Measurements from ENCODE around the gene ZNF217.
"Not testable (repeated sequence)": the region's sequence is repeated elsewhere in the genome, so short reads cannot be mapped to it uniquely, and the experiment has no call there.

Gene ZNF217

DNA sequence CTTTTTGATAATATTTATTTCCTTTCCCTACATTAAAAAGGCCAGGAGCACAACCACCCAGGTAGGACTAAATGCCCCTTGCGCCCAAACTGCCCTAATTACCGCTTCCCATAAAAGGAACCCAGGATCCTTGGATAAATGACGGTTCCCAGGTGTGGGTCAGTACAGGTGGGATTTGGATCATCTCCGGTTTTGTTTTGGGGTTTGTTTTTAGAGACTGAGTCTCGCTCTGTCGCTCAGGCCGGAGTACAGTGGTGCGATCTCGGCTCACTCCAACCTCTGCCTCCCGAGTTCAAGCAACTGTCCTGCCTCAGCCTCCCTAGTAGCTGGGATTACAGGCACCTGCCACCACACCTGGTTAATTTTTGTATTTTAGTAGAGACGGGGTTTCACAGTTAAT is 28.4 kb downstream of the ZNF217 start:
- DNase-seq (ENCODE audit: low read depth) = no peak

DNA sequence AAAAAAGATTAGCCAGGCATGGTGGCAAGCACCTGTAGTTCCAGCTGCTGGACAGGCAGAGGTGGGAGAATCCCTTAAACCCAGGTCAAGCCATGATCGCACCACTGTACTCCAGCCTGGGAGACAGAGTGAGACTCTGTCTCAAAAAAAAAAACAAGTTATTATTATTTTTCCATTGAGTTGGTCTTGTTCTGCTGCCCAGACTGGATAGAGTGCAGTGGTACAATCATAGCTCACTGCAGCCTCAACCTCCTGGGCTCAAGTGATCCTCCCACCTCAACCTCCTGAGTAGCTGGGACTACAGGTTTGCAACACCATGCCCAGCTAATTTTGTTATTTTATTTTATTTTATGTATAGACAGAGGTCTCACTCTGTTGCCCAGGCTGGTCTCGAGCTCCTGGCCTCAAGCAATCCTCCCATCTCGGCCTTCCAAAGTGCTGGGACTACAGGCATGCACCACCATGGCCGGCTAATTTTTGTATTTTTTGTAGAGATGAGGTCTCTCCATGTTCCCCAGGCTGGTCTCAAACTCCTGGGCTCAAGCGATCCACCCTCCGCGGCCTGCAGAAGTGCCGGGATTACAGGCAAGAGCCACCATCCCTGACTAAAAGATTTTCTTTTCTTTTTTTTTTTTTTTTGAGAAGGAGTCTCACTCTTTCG is 31.4 kb downstream of the ZNF217 start:
- not testable (repeated sequence) for DNase-seq (ENCODE audit: low read depth)

DNA sequence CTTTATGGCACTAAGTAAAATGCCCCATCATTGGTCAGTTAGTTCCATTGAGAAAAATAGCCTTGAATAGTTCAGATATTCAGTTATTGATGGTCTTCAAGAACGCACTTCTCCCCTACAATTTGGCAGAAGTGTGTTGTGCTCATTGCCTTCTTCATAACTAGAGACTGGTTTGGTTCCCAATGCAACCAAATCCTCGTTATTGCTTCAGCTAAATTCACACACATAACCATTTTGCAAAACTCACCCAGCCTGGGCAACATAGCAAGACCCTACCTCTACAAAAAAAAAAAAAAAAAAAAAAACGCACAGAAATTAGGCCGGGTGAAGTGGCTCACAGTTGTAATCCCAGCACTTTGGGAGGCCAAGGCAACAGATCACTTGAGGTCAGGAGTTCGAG is 32.1 kb downstream of the ZNF217 start:
- DNase-seq (ENCODE audit: low read depth) = no peak

DNA sequence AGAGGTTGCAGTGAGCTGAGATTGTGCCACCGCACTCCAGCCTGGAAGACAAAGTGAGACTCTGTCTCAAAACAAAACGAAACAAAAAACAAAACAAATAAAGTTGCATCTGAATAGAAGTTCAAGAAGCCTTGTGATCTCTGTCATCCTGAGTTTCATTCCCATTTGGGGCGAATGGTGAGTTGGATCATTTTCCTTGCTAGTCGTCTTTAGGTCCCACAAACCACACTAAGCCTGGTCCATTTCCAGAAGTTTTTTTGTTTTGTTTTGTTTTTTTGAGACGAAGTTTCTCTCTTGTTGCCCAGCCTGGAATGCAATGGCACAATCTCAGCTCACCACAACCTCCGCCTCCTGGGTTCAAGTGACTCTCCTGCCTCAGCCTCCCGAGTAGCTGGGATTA is 33.8 kb downstream of the ZNF217 start:
- peak; percentile 10 for DNase-seq (ENCODE audit: low read depth)

DNA sequence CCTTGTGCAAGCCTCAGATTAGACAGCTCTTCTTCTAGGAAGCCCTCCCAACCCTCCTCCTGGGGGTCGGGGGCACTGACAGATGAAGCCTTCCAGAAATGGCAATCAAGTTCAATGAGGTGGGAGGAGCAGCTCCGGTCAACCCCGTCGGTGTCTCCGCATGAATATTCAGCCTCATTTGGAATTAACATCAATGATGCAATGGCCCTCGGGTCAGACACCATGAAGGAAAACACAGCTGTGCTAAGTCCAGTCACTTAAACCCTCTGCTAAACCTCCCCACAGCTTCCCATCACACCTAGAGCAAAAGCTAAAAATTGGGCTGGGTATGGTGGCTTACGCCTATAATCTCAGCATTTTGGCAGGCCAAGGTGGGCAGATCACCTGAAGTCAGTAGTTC is 36.5 kb downstream of the ZNF217 start:
- no peak for DNase-seq (ENCODE audit: low read depth)

DNA sequence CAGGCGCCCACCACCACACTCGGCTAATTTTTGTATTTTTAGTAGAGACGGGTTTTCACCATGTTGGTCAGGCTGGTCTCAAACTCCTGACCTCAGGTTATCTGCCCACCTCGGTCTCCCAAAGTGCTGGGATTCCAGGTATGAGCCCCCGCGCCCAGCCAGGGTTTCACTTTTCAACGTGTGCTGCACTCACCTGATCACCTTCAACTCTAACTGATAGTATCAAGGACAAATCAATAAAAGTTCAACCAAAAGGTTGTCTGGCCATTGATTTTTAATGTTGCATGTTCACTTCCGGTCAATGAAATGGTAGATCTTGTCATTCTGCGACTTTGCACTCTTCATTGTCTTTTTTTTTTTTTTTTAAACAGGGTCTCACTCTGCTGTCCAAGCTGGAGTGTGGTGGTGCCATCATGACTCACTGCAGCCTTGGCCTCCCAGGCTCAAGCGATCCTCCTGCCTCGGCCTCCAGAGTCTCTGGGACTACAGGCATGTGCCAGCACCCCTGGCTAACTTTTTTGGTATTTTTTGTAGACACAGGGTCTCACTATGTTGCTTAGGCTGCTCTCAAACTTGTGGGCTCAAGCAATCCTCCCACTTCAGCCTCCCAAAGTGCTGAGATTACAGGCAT is 37.3 kb downstream of the ZNF217 start:
- no peak for DNase-seq (ENCODE audit: low read depth)

DNA sequence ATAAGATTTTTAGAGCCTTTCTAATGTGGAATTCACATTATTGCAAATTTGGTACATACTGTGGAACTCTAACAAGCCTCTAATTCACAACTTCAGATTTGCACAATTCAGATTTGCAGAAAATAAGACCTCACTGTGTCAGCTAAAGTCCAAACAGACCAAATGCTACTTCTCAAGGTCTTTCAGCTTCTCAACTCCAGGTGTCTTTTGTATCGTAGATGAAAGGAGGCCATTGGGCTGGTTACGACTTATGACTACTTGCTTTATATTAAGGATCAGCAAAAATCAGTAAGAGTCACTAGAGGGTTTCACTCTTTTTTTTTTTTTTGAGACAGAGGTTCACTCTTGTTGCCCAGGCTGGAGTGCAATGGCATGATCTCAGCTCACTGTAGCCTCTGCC is 37.8 kb downstream of the ZNF217 start:
- no peak for DNase-seq (ENCODE audit: low read depth)

DNA sequence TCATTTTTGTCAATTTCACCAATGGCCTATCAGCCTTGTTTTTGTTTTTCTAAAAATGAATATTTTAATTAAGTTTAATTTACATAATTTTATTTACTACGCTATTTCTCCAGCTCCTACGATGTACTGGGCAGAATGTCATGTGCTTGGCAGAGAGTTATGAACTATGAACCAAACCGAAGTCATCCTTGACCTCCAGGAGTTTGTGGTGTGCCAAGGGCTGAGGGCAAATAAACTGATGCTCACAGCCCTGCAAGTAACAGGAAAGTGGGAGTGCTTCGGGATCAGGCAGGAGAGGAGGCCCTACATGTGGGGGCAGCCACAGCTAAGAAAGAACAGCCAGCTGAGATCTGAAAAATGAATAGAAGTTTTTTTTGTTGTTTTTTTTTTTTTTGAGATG is 38.6 kb downstream of the ZNF217 start:
- DNase-seq (ENCODE audit: low read depth) = no peak

DNA sequence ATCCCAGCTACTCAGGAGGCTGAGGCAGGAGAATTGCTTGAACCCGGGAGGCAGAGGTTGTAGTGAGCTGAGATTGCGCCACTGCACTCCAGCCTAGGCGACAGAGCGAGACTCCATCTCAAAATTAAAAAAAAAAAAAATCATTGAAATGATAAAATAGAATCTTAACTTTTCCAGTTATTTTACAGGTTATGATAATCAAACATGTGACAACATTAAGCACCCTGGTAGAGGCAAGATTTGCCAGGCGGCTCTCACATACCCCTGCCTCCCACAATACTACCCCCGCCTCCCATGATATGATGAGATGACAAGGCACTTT is 41.1 kb downstream of the ZNF217 start:
- not testable (repeated sequence) for DNase-seq (ENCODE audit: low read depth)

DNA sequence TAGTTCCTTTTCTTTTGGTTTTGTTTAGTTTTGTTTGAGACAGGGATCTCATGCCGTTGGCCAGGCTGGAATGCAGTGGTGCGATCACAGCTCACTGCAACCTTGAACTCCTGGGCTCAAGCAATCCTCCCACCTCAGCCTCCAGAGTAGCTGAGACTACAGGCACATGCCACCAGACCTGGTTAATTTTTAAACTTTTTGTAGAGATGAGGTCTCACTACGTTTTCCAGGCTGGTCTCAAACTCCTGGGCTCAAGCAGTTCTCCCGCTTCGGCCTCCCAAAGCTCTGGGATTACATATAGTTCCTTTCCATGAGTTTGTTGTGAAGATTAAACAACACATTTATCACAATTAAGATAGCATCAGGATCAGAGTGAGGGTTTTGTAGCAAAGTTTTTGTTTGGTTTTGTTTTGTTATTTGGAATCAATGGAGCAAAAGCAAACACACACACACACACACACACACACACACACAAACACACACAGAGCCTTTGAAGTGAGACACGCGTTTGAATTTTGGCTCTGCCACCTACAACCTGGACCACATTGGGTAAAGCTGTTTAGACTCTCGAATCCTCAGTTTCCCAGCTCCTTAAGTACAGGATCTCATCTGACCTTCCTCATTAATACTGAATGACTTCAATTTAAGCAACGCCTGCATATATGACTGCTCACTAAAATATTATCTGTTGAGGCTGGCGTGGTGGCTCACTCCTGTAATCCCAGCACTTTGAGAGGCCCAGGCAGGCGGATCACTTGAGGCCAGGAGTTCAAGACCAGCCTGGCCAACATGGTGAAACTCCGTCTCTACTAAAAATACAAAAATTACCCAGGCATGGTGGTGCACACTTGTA is 41.7 kb downstream of the ZNF217 start:
- not testable (repeated sequence) for DNase-seq (ENCODE audit: low read depth)

DNA sequence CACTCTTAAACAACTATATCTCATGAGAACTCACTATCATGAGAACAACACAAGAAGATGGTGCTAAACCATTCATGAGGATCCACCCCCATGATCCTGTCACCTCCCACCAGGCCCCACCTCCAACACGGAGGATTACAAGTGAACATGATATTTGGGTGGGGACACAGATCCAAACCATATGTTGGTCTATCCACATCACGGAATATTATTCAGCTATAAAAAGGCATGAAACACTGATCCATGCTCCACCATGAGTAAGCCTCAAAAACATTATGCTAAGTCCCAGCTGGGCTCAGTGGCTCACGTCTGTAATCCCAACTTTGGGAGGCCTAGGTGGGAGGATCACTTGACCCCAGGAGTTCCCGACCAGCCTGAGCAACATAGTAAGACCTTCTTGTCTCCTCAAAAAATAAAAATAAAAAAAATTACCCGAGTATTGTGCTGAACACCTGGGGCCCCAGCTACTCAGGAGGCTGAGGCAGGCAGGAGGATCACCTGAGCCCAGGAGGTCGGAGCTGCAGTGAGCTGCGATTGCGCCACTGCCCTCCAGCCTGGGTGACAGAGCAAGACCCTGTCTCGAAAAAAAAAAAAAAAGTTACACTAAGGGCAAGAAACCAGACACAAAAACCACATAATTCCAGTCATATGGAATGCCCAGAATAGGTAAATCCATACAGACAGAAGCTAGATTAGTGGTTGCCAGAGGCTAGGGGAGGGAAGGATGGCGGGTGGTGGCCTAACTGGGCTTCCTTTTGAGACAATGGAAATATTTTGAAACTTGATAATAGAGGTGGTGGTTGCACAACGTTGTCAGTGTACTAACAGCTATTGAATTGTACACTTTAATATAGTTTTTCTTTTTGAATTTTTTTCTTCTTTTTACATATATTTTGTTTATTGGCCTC is 43.1 kb downstream of the ZNF217 start:
- DNase-seq (ENCODE audit: low read depth) = peak; percentile 45

DNA sequence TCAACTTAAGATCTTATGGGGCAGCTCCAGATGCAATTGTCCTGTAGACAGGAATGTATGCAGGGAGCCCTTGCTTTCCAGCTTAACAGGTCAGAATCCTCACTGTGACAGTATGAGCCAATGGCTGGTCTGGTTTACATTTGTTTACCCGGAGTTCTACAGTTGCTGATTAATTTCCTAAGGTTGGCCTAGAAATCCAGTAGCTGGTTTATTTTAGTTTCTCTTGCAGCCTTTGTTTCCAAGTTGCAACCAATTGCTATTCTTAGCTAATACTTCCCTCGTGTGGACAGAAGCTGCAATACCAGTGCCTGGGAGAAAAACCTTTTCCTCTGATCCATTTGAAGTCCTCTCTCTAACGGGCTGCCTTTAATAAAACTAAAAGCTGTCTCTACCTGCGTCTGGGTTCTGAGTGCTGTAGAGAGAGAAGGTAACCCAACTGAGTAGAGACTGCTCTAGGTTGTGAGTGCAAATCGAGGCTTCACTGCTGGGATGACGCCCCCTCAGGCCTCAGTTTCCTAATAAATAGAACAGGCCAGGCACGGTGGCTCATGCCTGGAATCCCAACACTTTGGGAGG is 45.9 kb downstream of the ZNF217 start:
- peak; percentile 70 for DNase-seq (ENCODE audit: low read depth)

DNA sequence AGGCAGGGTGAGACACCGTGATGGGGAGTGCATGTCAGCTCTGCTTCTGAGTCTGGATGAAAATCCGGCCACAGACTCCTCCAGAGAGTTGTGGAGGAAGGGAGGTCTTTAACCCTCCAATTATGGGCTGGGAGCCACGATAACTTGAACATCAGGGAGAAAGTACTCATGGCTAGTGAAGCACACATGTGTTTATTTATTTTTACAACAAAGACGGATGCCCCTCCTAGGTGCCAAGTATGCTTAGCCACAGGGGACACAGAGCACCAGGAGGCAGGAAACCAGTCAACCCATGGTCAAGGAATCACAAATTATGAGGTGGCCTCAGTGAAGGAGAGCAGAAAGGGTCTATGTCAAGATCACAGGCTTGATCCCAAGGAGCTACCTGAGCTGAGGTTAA is 54.1 kb downstream of the ZNF217 start:
- no peak for DNase-seq (ENCODE audit: low read depth)

DNA sequence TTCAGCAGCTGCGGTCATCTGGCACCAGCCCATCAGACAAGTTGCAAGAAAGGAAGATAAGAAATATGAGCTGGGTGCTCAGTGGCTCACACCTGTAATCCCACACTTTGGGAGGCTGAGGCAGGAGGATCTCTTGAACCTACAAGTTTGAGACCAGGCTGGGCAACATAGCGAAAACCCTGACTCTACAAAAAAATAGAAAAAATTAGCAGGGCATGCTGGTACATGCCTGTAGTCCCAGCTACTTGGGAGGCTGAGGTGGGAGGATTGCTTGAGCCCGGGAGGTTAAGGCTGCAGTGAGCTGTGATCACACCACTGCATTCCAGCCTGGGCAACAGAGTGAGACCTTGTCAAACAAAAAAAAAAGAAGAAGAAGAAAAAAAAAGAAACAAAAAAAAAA is 57.3 kb downstream of the ZNF217 start:
- DNase-seq (ENCODE audit: low read depth) = not testable (repeated sequence)

DNA sequence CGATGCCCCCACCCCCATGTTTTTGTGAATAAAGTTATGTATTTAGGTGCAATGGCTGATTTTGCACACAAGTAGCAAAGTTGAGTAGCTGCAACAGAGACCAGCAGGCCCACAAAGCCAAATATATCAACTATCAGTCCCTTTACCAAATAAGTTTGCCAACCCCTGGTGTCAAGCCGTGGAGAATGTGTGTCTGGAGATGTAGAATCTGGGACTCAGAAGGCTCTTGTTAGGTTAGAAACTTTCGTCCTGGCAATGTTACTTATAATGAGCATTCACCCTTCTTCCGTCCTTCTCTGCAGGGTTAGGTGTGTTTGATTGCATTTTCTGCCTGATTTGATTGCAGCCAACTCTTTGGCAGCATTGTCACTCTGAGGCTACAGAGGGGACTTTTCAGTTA is 57.8 kb downstream of the ZNF217 start:
- DNase-seq (ENCODE audit: low read depth) = no peak

DNA sequence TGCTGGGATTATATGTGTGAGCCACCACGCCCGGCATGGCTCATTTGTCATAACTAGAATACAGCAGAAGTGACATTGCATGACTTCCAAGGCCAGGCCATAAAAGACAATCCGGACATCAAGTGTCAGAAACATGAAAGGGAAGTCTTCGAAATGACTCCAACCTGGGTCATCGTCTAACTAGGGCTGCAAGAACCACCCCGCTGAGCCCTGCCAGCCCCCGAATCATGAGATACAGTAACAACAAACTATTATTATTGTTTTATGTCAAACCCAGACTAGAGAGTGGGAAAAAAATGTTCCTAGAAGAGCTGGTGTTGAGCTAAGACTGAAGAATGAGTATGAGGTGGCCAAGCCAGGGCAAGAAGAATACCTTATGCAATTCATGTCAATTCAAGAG is 59.6 kb downstream of the ZNF217 start:
- no peak for DNase-seq (ENCODE audit: low read depth)

DNA sequence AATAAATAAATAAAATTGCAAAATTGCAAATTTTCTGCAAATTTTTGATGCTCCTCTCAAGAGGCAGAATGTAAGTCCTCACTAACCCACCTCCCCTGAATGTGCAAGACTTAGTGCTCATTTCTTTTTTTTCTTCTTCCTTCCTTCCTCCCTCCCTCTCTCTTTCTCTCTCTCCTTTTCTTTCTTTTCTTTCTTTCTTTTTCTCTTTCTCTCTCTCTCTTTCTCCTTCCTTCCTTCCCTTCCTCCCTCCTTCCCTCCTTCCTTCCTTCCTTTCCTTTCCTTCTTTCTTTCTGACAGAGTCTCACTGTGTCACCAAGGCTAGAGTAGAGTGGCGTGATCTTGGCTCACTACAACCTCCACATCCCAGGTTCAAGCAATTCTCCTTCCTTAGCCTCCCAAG is 60.1 kb downstream of the ZNF217 start:
- DNase-seq (ENCODE audit: low read depth) = no peak

DNA sequence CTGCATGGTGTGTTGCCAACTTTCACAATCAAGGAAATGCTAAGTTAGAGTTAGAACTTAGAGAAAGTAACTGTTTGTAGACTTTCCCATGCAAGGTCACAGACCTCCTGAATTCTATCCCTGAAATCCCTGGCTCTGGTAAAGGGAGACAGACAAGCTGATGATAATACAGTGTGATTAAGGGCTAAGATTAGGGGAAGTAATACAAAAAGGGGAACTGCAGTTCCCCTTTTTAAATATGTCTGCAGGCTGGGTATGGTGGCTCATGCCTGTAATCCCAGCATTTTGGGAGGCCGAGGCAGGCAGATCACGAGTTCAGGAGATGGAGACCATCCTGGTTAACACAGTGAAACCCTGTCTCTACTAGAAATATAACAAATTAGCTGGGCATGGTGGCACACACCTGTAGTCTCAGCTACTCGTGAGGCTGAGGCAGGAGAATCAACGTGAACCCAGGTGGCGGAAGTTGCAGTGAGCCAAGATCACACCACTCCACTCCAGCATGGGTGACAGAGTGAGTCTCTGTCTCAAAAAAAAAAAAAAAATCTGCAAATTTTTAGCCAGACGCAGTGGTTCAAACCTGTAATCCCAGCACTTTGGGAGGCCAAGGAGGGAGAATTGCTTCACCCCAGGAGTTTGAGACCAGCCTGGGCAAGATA is 60.9 kb downstream of the ZNF217 start:
- DNase-seq (ENCODE audit: low read depth) = not testable (repeated sequence)

DNA sequence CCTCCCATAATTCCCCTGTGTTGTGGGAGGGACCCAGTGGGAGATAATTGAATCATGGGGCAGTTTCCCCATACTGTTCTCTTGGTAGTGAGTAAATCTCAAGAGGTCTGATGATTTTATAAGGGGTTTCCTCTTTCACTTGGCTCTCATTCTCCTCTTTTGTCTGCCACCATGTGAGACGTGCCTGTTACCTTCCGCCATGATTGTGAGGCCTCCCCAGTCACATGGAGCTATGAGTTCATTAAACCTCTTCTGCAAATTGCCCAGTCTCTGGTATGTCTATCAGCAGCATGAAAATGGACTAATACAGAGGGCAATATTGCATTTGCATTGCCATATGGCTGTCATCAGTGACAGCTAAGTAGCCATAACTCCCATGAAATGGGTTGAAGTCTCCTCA is 63.2 kb downstream of the ZNF217 start:
- no peak for DNase-seq (ENCODE audit: low read depth)

DNA sequence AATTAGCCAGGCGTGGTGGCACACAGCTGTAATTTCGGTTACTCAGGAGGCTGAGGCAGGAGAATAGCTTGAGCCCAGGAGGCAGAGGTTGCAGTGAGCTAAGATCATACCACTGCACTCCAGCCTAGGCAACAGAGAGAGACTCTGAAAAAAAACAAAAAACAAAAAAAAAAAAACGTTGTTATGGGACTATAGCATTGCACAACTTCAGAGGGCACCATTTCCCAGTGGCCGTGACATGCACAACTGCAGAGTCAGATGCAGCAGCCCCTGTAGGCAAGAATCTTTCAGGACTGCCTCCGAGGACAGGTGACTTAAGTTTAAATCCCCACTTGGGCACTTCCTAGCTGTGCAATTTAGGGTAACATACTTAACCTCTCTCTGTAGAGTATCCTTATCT is 64.0 kb downstream of the ZNF217 start:
- no peak for DNase-seq (ENCODE audit: low read depth)

DNA sequence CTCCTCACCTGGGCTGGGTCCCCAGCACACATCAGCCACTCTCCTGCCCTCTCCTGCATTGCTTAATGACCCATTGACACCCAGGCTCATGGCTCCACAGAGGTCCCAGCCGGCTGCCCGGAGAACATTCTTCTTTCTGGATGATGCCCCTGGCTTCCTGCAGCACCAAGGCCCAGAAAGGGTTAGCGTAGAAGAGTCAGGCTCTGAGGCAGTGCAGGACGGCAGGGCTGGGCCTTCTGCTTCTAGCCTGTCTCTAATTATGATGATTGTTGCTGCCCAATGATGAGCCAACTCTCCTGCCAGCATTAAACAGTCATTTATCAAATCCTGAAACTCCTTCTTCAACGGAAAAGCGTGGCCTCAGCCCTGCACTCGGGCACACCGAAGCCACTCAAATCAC is 66.4 kb downstream of the ZNF217 start:
- DNase-seq (ENCODE audit: low read depth) = no peak

Data from fibroblast of gingiva (primary cell).